ENCODE data around the gene NDUFA6.
"Not testable (repeated sequence)": the region's sequence is repeated elsewhere in the genome, so short reads cannot be mapped to it uniquely, and the experiment has no call there.

NDUFA6 gene

DNA sequence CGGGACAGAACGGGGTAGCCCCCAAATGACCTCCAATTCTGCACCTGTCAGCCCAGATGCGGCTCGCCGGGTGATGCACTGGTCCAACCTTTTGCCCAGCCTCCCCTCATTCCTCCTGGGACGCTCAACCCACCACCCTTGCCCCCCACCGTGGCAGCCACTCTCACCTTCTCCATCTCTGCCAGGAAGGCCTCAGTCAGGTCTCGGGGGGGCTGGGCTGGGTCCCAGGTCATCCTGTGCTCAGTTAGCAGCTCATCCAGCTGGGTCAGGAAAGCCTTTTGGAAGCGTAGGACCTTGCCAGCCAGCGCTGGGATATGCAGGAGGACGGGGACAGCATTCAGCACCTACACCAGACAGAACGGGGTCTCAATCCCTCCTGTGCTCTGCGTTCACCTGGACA lies 37.4 kb upstream of the NDUFA6 start:
- DNase-seq (ENCODE audit: low spot score in 2 of 2); in situ Hi-C loops (cut with MboI; ENCODE audit: low sequenced_read_pairs); H3K27me3 ChIP-seq (ENCODE audit: low read depth); H3K4me1 ChIP-seq; H3K4me3 ChIP-seq; H3K36me3 ChIP-seq (replicated peaks); H3K9me3 ChIP-seq: not testable (repeated sequence)

GRCh38 chr22:42127606-42128005 lies 37.0 kb upstream of the NDUFA6 start:
- no peaks in the 10 kb centered on the region for H3K4me1 ChIP-seq
- H3K4me3 ChIP-seq, result no peak overlapping the region
- in situ Hi-C loops (cut with MboI; ENCODE audit: low sequenced_read_pairs), result no loop called here
- no peaks in the 10 kb centered on the region for H3K27me3 ChIP-seq (ENCODE audit: low read depth)
- no peaks in the 10 kb centered on the region for H3K9me3 ChIP-seq
- DNase-seq (ENCODE audit: low spot score in 2 of 2), result no peak
- H3K36me3 ChIP-seq (replicated peaks), result no peaks in the 10 kb centered on the region

- H3K4me3 ChIP-seq; DNase-seq (ENCODE audit: low spot score in 2 of 2); H3K27me3 ChIP-seq (ENCODE audit: low read depth); H3K4me1 ChIP-seq; H3K9me3 ChIP-seq; in situ Hi-C loops (cut with MboI; ENCODE audit: low sequenced_read_pairs); H3K36me3 ChIP-seq (replicated peaks): not testable (repeated sequence)
Observed at GRCh38 chr22:42123529-42123928, 33.0 kb upstream of the NDUFA6 start.

GRCh38 chr22:42120231-42121021 lies 29.9 kb upstream of the NDUFA6 start:
- H3K36me3 ChIP-seq (replicated peaks); H3K27me3 ChIP-seq (ENCODE audit: low read depth); H3K4me1 ChIP-seq; H3K9me3 ChIP-seq; in situ Hi-C loops (cut with MboI; ENCODE audit: low sequenced_read_pairs); H3K4me3 ChIP-seq; DNase-seq (ENCODE audit: low spot score in 2 of 2): not testable (repeated sequence)

DNA sequence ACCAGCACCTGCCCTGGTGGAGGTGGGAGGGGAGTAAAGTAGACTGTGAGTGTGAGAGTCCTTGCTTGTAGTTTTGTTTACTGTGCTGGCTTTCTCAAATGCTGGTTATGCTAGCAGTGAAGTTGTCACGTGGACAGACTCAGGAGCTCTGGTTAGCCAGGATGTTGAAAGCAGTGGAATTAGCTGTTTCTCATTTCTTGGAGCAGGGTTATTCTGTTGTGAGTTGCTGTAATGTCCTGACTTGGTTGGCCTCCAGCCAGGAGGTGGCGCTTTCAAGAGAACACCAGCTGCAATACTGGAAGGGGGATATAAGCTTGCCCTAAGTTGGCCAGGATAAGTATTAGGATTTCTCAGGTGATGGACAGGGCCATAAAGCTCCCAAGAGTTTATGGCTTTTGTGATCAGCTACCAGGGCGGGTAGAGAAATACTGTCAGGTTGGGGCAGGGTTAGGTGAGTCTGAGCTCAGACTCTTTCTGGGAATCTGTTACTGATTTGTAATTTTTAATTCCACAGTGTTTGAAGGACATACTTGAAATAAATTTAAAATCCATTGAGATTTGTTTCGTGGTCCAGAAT lies 26.4 kb upstream of the NDUFA6 start:
- H3K36me3 ChIP-seq (replicated peaks), result no peaks in the 10 kb centered on the region
- no peaks in the 10 kb centered on the region for H3K4me1 ChIP-seq
- no peak overlapping the region for H3K4me3 ChIP-seq
- no peaks in the 10 kb centered on the region for H3K27me3 ChIP-seq (ENCODE audit: low read depth)
- DNase-seq (ENCODE audit: low spot score in 2 of 2), result peak in 1 of 2 experiments; percentile 36
- in situ Hi-C loops (cut with MboI; ENCODE audit: low sequenced_read_pairs), result no loop called here
- peaks cover 12% of the 10 kb centered on the region for H3K9me3 ChIP-seq

GRCh38 chr22:42115420-42115830 lies 24.9 kb upstream of the NDUFA6 start:
- in situ Hi-C loops (cut with MboI; ENCODE audit: low sequenced_read_pairs); H3K36me3 ChIP-seq (replicated peaks); H3K4me1 ChIP-seq; DNase-seq (ENCODE audit: low spot score in 2 of 2); H3K27me3 ChIP-seq (ENCODE audit: low read depth); H3K4me3 ChIP-seq: not testable (repeated sequence)
- H3K9me3 ChIP-seq, result peaks cover 12% of the 10 kb centered on the region

- Histone ChIP-seq H3K36me3 (replicated peaks) (no peaks in the 10 kb centered on the region), H3K9me3 (peaks cover 12% of the 10 kb centered on the region), H3K4me1 (no peaks in the 10 kb centered on the region), H3K27me3 (ENCODE audit: low read depth) (no peaks in the 10 kb centered on the region), H3K4me3 (no peak overlapping the region)
- no peak for DNase-seq (ENCODE audit: low spot score in 2 of 2)
- in situ Hi-C loops (cut with MboI; ENCODE audit: low sequenced_read_pairs), result no loop called here
Observed at GRCh38 chr22:42114721-42115120, 24.1 kb upstream of the NDUFA6 start.

DNA sequence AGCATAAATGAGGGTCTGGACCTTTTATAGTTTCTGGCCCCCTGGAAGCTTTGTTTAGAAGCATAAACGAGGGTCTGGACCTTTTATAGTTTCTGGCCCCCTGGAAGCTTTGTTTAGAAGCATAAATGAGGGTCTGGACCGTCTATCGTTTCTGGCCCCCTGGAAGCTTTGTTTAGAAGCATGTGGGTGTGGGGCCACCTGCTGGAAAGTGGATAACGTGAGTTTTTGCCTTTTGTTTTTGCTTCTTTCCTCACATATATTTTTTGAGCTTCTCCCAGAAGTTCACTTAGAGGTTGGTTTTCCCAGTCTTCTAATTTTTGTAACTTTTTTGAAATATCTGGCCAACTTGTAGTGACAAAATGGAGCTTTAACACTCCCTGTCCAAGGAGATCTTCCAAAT lies 22.2 kb upstream of the NDUFA6 start:
- H3K27me3 ChIP-seq (ENCODE audit: low read depth); H3K36me3 ChIP-seq (replicated peaks); in situ Hi-C loops (cut with MboI; ENCODE audit: low sequenced_read_pairs); DNase-seq (ENCODE audit: low spot score in 2 of 2); H3K4me1 ChIP-seq; H3K4me3 ChIP-seq: not testable (repeated sequence)
- H3K9me3 ChIP-seq, result peaks cover 12% of the 10 kb centered on the region

- in situ Hi-C loops (cut with MboI; ENCODE audit: low sequenced_read_pairs), result no loop called here
Observed at GRCh38 chr22:42111798-42112197, 21.2 kb upstream of the NDUFA6 start.

DNA sequence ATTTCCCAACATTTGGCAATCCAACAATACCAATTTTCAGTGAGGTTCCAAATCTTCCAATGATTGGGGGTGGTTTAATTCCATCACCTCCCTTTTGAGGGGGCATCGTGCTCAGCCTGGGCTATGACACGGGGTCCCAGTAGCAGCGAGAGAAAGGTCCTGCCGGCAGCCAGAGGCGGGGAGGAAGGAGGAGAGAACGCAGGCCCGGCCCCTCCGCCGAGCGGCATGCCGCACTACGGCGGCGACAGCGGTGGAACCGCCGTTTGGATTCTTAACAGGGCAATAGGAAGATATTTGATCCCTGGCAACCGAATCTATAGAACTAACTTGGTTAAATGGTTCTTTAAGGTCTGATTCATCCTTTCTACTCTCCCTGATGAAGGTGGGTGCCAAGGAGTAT lies 18.3 kb upstream of the NDUFA6 start:
- DNase-seq (ENCODE audit: low spot score in 2 of 2), result no peak
- peaks cover 8% of the 10 kb centered on the region for H3K9me3 ChIP-seq
- in situ Hi-C loops (cut with MboI; ENCODE audit: low sequenced_read_pairs), result no loop called here
- H3K4me3 ChIP-seq, result no peak overlapping the region
- no peaks in the 10 kb centered on the region for H3K4me1 ChIP-seq
- no peaks in the 10 kb centered on the region for H3K27me3 ChIP-seq (ENCODE audit: low read depth)
- H3K36me3 ChIP-seq (replicated peaks), result no peaks in the 10 kb centered on the region

More at GRCh38 chr22:42111798-42112197, 21.2 kb upstream of the NDUFA6 start:
- H3K4me3 ChIP-seq, result no peak overlapping the region
- no peaks in the 10 kb centered on the region for H3K4me1 ChIP-seq
- peaks cover 12% of the 10 kb centered on the region for H3K9me3 ChIP-seq
- no peaks in the 10 kb centered on the region for H3K27me3 ChIP-seq (ENCODE audit: low read depth)
- DNase-seq (ENCODE audit: low spot score in 2 of 2), result no peak
- H3K36me3 ChIP-seq (replicated peaks), result no peaks in the 10 kb centered on the region

DNA sequence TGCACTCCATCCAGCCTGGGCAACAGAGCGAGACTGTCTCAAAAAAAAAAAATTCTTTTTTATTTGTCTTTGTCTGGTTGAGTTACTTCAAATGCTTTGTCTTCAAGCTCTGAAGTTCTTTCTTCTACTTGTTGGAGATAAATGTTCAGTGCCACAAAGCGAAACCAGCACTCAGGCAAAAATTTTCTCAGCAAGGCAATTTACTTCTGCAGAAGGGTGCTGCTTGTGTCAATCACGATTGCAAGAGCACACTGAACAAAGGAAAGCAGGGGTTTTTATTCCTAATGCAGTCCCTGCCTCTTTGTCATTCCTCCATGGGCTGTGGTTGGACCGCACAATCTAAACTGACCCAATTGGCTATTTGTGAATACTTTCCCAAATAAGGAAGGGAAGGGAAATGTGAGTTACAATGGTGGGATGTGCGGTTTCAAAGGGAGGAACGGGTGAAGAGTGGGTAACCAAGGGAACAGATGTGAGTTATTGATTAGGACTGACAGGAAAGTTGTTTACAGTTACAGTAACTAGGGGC lies 13.8 kb upstream of the NDUFA6 start:
- in situ Hi-C loops (cut with MboI; ENCODE audit: low sequenced_read_pairs); H3K36me3 ChIP-seq (replicated peaks); DNase-seq (ENCODE audit: low spot score in 2 of 2); H3K27me3 ChIP-seq (ENCODE audit: low read depth); H3K4me3 ChIP-seq; H3K4me1 ChIP-seq: not testable (repeated sequence)
- H3K9me3 ChIP-seq, result peaks cover 15% of the 10 kb centered on the region

DNA sequence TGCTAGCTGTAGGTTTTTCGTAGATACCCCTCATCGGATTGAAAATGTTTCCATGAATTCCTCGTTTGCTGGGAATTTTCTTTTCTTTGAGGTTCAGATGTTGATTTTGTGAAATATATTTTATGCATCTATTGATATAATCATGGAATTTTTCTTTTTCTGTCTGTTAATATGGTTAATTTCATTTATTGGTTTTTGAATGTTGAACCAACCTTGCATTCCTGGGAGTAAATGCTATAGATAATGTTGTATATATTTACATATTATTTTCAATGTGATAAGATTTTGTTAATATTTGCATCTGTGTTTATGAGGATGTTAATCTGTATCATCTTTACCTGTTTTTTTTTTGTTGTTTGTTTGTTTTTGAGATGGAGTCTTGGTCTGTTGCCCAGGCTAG lies 10.6 kb upstream of the NDUFA6 start:
- Histone ChIP-seq H3K4me1 (no peaks in the 10 kb centered on the region), H3K27me3 (ENCODE audit: low read depth) (no peaks in the 10 kb centered on the region), H3K4me3 (no peak overlapping the region), H3K36me3 (replicated peaks) (no peaks in the 10 kb centered on the region), H3K9me3 (peaks cover 15% of the 10 kb centered on the region)
- no peak for DNase-seq (ENCODE audit: low spot score in 2 of 2)
- in situ Hi-C loops (cut with MboI; ENCODE audit: low sequenced_read_pairs), result no loop called here

- no peak for DNase-seq (ENCODE audit: low spot score in 2 of 2)
- in situ Hi-C loops (cut with MboI; ENCODE audit: low sequenced_read_pairs), result loop anchor here (10.0 kb wide), 1 partner anchor 343 kb away; the partner anchor contains the start of gene NFAM1
- Histone ChIP-seq H3K4me1 (no peaks in the 10 kb centered on the region), H3K4me3 (peak overlapping the region; percentile 81), H3K36me3 (replicated peaks) (peaks cover 19% of the 10 kb centered on the region), H3K9me3 (0 out of 2 replicates have a peak, but pooled peaks cover 2% of the 10 kb centered on the region), H3K27me3 (ENCODE audit: low read depth) (no peaks in the 10 kb centered on the region)
Observed at GRCh38 chr22:42091455-42091782, 847 bp upstream of the NDUFA6 start.

DNA sequence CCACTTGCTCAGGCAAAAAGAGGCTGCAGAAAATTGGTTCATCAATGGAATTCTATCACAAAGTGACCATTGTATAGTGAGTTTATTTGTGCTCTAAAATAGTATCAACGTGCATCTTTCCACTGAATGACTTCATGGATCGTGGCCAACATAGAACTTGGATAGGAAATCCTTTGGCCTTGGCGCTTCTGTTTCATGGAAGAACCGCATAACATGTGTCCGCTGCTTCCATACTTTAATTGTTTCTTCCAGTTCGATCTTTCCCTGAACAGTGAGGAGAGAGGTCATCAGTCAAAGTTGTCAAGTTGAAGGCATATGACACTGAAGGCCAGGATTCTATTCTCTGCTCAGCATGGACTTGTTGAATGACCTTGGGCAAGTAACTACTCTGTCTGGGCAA lies 4.5 kb downstream of the NDUFA6 start:
- no peak for DNase-seq (ENCODE audit: low spot score in 2 of 2)
- in situ Hi-C loops (cut with MboI; ENCODE audit: low sequenced_read_pairs), result no loop called here
- Histone ChIP-seq H3K9me3 (0 out of 2 replicates have a peak, but pooled peaks cover 2% of the 10 kb centered on the region), H3K27me3 (ENCODE audit: low read depth) (no peaks in the 10 kb centered on the region), H3K36me3 (replicated peaks) (peaks cover 50% of the 10 kb centered on the region), H3K4me3 (no peak overlapping the region), H3K4me1 (no peaks in the 10 kb centered on the region)
